HG03066 (cell line): ENCODE data around the gene SIRT1.
"Not testable (repeated sequence)": the region's sequence is repeated elsewhere in the genome, so short reads cannot be mapped to it uniquely, and the experiment has no call there.

Source experiments
- ATAC-seq: cut with Tn5 transposase; IDR thresholded peaks from one replicate; pipeline ENCODE4 v1.9.1; 2021; ENCODE audit warnings: low read depth; ENCODE audit not compliant: unreplicated experiment

SIRT1 gene

DNA sequence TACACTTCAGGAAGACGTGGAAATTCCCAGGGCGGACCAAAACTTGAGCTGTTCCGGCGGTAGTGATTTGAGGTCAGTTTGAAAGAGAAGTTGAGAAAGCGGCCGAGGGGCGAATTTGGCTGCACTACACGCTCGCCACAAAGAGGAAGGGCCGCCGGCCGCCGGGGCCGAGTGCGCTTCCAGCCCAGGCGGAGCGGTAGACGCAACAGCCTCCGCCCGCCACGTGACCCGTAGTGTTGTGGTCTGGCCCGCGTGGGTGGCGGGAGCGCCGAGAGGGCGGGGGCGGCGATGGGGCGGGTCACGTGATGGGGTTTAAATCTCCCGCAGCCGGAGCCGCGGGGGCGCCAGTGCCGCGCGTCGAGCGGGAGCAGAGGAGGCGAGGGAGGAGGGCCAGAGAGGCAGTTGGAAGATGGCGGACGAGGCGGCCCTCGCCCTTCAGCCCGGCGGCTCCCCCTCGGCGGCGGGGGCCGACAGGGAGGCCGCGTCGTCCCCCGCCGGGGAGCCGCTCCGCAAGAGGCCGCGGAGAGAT, at the start of gene SIRT1:
SIRT1 (plus strand) TSS at position 344 of the 529 bp plus-strand sequence; CDS start at position 410, 66 bp downstream.
- ATAC-seq, result peak; percentile 81

DNA sequence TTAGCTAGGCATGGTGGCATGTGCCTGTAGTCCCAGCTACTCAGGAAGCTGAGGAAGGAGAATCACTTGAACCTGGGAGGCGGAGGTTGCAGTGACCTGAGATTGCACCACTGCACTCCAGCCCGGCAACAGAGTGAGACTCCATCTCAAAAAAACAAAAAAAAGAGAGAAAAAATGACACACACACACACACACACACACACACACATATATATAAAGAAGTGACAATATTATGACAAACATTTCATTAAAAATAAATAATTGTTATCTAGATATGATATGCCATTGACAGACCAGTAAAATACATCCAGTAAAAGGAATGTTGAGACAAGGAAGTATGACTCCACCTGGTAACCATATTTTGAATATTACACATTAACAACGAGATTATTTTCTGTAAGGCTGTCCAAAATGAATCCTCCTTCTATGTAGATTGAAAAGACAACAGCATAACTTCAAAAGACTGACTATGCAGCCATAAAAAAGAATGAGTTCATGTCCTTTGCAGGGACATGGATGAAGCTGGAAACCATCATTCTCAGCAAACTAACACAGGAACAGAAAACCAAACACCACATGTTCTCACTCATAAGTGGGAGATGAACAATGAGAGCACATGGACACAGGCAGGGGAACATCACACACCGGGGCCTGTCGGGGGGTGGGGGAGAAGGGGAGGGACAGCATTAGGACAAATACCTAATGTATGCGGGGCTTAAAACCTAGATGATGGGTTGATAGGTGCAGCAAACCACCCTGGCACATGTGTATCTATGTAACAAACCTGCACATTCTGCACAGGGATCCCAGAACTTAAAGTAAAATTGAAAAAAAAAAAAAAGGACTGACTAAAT, 48.7 kb upstream of the SIRT1 start:
- not testable (repeated sequence) for ATAC-seq

DNA sequence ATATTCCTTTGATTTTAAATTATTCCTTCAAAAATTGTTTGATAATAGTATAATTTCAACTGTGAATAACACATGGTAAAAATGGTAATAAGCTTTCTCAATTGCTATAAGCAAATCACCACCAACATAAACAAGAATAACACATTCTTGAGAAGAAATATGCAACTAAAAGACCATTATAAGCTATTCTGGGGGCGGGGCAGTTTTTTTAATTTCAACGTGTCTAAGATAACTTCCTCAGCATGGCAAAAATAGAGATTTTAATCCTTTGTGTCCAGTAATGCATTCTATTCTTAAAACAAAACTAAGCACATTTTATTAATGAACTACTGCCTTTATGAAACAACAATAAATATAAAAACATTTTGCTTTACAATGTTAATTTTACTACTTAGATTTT, 48.0 kb upstream of the SIRT1 start:
- no peak for ATAC-seq

DNA sequence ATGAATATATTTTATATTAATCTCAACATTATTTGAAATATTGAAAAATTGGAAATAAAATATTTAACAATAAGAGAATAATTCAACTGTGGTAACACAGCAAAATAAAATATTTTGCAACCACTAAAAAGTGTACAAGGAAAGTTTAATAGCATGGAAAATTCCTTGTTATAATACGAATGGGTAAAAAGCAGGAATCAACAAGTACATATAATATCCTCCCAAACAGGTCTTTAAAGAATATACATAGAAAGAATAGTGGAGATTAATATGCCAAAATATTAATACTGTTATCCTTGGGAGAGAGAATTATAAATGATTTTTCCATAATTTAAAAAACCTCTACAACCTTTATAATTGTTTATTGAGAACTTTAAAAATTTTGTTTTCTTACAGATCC, 47.5 kb upstream of the SIRT1 start:
- ATAC-seq, result no peak

DNA sequence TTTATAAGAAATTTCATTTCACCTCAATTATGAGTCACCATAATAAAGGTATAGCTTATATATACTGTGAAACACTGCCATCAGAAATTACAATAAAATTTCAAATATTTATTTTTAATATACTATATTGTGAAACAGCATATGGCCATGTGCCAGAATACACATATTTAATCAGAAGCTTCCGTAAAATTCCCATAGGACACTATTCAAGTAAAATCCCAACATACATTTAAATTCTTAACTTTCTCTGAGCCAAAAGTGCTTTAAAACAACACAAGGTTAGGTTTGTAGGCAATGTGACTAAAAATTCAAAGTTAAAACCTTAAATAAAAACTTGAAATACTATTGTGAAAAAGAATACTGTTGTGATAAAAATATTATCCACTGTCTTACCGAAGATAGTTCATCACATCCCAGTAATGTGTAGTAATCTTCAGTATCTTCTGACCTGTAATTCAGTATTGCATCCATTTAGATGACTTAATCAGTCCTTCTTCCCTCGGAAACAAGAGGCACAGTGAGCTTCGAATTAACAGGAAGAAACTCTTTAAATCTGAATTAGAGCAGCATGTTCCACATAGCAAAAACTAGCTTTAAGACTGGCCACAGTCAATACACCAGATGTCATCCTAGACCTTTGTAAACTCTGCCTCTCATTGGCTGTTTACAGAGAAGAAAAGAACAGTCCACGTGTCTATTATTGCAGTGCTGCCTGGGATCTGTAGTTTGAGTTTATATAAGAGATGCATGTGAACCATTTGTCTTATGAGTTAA, 46.7 kb upstream of the SIRT1 start, which contains the start of gene DNAJC12:
DNAJC12 (minus strand) TSS at position 648 of the 774 bp plus-strand sequence; CDS start at position 471, 177 bp downstream.
- no peak for ATAC-seq

DNA sequence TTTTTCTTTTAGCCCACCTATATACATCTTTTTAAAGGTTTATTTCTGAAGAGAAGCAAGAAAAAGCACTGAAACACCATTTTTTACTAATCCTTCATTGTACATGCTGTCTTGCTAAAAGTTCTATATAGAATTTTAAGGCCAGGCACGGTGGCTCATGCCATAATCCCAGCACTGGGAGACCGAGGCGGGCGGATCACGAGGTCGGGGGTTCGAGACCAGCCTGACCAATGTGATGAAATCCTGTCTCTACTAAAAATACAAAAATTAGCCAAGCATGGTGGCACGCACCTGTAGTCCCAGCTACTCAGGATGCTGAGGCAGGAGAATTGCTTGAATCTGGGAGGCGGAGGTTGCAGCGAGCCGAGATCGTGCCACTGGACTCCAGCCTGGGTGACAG, 44.9 kb upstream of the SIRT1 start:
- ATAC-seq, result not testable (repeated sequence)

DNA sequence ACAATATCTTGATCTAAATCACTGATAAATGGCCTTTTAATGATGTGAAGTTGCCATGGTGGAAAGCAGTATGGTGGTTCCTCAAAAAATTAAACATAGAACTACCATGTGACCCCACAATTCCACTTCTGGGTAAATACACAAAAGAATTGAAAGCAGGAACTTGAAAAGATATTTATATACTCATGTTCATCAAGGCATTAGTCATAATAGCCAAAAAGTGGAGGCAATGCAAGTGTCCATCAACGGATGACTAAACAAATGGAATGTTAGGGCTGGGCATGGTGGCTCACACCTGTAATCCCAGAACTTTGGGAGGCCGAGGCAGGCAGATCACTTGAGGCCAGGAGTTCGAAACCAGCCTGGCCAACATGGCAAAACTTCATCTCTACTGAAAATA, 44.5 kb upstream of the SIRT1 start:
- no peak for ATAC-seq

DNA sequence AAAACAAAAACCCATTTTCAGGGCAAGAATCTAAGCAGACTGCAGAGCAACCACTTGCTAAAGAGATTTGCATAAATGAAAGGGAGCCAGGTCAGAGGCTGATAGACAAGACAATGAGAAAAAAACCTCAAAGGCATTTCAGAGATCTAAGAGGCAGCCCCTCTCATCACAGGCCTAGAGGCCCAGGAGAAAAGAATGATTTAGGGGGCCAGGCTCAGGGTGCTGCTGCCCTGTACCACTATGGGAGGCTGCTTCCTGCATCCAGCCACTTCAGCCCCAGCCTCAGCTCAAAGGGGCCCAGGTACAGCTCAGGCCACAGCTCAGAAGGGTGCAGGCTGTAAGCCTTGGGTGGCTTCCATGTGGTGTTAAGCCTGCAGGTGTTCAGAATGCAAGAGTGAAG, 42.7 kb upstream of the SIRT1 start:
- ATAC-seq, result no peak

DNA sequence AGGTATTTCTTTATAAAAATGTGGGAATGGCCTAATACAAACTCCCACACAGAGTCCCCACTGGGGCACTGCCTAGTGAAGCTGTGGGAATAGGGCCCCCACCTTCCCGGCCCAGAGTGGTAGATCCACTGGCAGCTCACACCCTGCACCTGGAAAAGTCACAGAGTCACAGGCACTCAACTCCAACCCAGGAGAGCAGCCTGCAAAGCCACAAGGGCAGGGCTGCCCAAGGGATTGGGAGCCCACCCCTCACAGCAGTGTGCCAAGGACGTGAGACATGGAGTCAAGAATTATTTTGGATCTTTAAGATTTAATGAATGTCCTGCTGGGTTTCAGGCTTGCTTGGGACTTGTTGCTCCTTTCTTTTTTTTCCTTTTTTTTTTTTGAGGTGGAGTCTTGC, 41.2 kb upstream of the SIRT1 start:
- no peak for ATAC-seq

DNA sequence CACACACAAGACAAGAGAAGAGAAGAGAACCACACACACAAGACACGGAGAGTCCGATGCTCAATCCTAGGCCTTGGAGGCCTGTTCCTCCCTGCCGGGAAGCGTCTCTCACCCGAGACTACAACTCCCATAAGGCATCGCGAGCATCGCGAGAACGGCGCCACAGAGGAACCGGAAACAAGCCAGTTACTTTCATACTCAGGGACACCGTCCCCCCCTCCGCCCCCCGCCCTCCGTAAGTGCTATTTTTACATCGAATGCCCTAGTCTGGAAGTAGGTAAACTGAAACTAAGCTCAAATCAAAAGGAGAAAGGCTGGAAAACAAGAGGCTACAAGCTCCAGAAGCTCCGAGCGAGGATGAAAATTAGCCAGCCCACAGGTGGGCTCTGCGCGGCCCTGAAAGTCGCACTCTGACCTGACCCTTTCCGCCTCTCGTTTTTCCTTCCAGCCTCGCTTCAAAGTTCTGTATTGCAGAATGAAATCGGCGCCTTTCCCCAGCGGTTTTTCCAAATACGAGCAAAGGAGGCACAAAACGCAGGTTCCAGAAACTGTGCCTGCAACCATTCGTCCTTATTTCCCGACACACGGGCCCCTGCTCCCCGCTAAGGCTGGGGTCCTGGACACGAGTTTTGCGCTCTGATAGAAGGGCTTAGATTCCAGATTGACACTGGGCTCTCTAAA, 35.0 kb upstream of the SIRT1 start:
- ATAC-seq, result peak; percentile 96

DNA sequence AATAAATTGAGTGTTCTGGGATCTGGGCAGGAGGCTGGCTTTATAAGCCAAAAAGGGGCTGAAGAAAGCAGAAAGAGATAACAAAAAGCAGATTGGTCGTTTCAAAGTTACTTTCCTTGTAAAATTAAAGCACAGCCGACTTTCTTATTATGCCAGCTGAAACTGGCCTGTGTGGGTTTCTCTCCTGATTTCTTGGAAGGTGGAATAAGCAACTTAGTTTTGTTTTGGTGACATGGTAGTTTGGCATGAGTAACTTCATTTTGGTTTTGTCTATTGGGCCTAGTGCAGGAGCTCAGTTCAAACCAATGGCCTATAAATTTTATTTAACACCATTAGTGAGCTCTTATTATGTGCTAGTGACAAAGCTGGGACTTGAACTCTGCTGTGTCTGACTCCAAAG, 33.3 kb upstream of the SIRT1 start:
- no peak for ATAC-seq

DNA sequence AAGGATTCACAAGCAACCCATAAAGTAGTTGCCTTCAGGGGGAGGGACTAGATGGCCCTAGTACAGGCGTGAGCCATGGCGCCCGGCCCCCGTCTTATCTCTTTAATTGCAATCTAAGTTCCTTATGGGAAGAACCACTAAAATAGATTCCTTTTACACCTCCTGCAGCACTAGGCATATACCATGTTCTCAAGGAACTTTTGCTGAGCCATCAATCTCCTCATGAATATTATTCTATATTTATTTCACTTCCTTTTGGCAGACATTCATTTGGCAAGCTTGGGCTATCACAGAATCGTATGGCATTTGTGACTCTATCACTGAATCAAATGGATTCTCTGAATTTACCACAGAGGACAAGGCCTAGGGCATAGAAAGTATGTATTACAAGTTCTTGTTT, 31.7 kb upstream of the SIRT1 start:
- ATAC-seq, result no peak

DNA sequence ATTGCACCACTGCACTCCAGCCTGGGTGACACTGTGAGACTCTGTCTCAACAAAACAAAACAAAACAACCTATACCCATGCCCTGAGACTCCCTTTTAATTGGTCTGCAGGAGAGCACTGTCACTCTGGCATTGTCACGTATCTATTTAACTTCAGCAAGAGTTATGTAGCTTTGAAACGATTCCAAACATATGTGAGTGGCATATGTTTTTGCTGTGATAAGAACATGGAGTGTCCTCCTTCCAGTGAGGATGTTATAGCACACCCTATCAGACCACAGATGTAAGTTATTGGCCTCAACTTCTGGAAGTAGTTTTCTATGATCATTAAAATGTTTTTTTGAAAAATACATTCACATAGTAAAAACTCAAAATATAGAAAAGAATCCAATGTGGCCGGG, 30.9 kb upstream of the SIRT1 start:
- no peak for ATAC-seq

DNA sequence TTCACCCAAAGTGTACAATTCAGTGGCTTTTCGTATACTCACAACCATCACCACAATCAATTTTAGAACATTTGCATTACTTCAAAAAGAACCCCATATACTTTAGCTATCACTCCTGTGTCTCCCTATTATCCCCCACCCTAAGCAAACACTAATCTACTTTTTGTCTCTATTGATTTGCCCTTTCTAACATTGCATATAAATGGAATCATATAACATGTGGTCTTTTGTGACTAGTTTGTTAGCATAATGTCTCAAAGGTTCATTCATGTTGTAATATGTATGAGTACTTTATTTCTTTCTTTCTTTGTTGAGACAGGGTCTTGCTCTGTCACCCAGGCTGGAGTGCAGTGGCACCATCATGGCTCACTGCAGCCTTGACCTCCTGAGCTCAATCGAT, 25.5 kb upstream of the SIRT1 start:
- no peak for ATAC-seq

DNA sequence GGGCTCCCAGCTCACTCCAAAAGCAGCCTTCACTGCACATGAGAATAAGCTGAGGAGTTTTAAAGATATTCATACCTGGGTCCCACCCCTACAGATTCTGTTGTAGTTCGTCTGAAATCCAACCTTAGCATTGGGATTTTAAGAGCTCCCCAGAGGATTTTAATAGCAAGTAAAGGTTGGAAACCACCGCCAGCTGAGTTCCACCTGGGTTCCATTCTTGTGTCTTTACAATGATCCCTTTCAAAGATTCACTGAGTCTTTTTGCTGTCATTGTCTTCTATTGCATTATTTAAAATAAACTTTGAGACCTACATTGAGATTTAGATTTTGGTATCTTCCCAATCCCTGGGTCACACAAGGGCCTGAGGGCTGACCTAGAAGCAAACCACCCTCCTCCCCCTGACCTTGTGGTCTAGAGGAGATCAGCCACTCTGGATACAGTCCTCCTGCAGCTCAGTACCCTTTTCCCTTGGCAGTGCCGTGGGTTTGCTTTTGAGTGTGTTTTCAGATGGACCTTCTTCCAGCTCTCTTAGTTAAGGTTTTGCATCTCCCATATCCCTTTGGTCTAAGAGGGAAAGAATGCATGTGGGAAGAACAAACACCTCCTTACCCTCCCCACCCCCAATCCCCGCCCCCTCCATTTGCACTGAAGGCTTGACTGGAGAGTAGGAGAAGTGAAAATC, 22.6 kb upstream of the SIRT1 start:
- no peak for ATAC-seq

DNA sequence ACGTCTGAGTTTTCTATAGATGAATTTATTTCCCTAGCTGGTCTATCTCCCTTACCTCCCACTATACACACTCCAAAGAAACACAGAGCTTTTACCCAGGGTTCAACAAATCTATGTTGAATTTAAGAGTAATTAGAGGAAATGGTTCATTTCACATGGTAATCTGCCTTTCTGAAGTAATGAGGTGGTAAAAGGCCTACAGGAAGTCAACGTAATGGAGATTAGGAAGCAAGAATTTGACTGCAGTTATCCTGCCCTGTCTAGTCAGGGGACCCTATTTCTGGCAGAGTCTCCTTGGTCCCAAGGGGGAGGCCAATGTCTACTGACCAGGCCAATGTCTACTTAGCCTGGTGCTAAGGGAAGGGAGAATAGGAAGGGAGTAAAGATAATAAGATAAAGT, 21.4 kb upstream of the SIRT1 start:
- no peak for ATAC-seq

DNA sequence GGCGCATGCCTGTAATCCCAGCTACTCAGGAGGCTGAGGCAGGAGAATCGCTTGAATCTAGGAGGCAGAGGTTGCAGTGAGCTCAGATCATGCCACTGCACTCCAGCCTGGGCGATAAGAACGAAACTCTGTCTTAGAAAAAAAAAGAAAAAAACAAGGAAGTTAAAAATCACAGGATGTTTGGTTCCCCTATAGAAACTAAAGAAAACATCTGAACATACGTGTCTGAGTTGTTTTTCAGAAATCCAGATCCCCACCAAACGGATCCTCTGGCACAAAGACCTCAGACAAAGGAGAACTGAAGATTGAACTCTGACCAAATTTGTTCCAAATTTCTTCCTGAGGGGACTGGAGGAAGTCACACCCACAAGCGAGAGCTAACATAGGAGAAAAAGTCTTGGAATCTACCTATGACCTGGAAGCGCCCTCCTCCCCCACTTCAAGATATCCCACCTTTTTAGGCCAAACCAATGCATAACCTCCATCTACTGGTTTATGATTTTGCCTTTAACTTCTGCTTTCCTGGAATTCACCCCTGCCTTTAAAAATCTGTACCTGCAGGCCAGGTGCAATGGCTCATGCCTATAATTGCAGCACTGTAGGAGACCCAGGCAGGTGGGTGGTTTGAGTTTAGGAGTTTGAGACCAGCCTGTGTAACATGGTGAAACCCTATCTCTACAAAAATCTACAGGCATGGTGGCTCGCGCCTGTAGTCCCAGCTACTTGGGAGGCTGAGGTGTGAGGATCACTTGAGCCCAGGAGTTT, 19.7 kb upstream of the SIRT1 start:
- ATAC-seq, result no peak

DNA sequence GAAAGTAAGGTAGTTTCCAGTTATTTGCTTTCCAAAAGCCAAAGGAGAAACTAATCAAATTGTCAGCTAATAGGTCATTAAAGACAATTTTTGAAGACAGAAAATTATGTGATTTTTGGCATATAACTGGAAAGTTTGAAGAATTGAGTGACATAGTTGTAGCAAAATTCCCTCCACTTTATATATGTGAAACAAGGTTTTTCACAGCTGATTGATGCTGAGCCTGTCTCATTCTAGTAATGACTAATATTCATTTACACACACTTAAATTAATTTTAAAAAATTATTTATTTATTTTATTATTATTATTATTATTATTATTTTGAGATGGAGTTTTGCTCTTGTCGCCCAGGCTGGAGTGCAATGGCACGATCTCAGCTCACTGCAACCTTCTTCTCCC, 16.3 kb upstream of the SIRT1 start:
- ATAC-seq, result no peak

DNA sequence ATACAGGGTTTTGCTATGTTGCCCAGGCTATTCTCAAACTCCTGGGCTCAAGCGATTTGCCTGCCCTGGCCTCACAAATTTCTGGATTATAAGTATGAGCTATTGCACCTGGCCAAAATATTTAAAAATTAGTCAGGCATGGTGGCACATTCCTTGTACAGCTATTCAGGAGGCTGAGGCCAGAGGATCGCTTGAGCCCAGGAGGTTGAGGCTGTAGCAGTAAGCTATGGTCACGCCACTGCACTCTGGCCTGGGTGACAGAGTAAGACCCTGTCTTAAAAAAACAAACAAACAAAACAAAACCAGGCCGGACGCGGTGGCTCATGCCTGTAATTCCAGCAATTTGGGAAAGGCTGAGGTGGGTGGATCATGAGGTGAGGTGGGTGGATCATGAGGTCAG, 14.5 kb upstream of the SIRT1 start:
- ATAC-seq, result no peak
